Caco-2 (cell line): ENCODE data around the gene GALNT18. TPM values are rescaled to one million over a fixed set of nuclear protein-coding genes. Genes with fewer than 3 reads are reported as not detected.

Experiments used
- BruUV-seq: library from RNA; stranded (reverse); fragments of 400-500 nt; replicated peaks from 2 replicates; lab custom pipeline; 2021; lab: Mats Ljungman, UMichigan
- CTCF ChIA-PET: fragments of 300-600 bp; sonication (Branson Sonifier 250); formaldehyde crosslinking; loops from one replicate; lab custom pipeline; 2022; ENCODE audit warnings: antibody characterized with exemption; lab: Charles Lee
- POLR2A ChIA-PET: fragments of 300-600 bp; sonication (Branson Sonifier 250); formaldehyde crosslinking; loops from one replicate; lab custom pipeline; 2022; ENCODE audit warnings: antibody characterized with exemption; lab: Charles Lee
- DNase-seq, 2 experiments: peaks; one replicate each; pipeline versions ENCODE4 v3.0.0 to v3.0.0-alpha.2; 2020 to 2022
- H3K27me3 ChIP-seq: replicated peaks from 2 replicates; pipeline ENCODE4 v1.6.0; 2011; ENCODE audit warnings: low read length; ENCODE audit not compliant: control insufficient read depth, insufficient read depth
- H3K36me3 ChIP-seq: 2 replicates; pipeline ENCODE4 v1.5.1; 2011; ENCODE audit warnings: low read length; ENCODE audit not compliant: control insufficient read depth, insufficient read depth
- H3K4me1 ChIP-seq: fragments of 250-450 bp; sonication (Bioruptor Pico); 2 replicates; pipeline ENCODE4 v1.5.1; 2020; ENCODE audit warnings: mild to moderate bottlenecking
- H3K4me3 ChIP-seq: 2 replicates; pipeline ENCODE4 v1.5.1; 2011; ENCODE audit warnings: low read depth, mild to moderate bottlenecking, control low read depth, low read length
- H3K9me3 ChIP-seq: fragments of 250-450 bp; sonication (Bioruptor Pico); 2 replicates; pipeline ENCODE4 v1.5.1; 2020; ENCODE audit warnings: mild to moderate bottlenecking, moderate library complexity
- H3K27ac Mint-ChIP-seq: one replicate; pipeline ENCODE4 v1.8.0; 2022; ENCODE audit warnings: mixed read lengths; ENCODE audit not compliant: unreplicated experiment
- H3K27me3 Mint-ChIP-seq: one replicate; pipeline ENCODE4 v1.8.0; 2022; ENCODE audit warnings: mixed read lengths; ENCODE audit not compliant: insufficient read depth, unreplicated experiment
- H3K36me3 Mint-ChIP-seq: one replicate; pipeline ENCODE4 v1.8.0; 2022; ENCODE audit warnings: mild to moderate bottlenecking, mixed read lengths; ENCODE audit not compliant: insufficient read depth, unreplicated experiment
- H3K4me1 Mint-ChIP-seq: one replicate; pipeline ENCODE4 v1.8.0; 2022; ENCODE audit warnings: low read depth, mixed read lengths; ENCODE audit not compliant: unreplicated experiment
- H3K4me3 Mint-ChIP-seq: one replicate; pipeline ENCODE4 v1.8.0; 2022; ENCODE audit warnings: mild to moderate bottlenecking, moderate library complexity, mixed read lengths; ENCODE audit not compliant: unreplicated experiment
- H3K9me3 Mint-ChIP-seq: one replicate; pipeline ENCODE4 v1.8.0; 2022; ENCODE audit warnings: mixed read lengths; ENCODE audit not compliant: unreplicated experiment
- CTCF ChIP-seq, 2 experiments: fragments of 200-600 bp in 1 of 2; IDR thresholded peaks; 1 replicate in 1 of 2; 2 replicates in 1 of 2; pipeline versions ENCODE4 v1.5.1 to v1.8.0; 2011 to 2022; ENCODE audit warnings: antibody characterized with exemption in 1 of 2, control low read depth in 1 of 2, inconsistent platforms in 1 of 2, low read depth in 1 of 2, low read length in 1 of 2, mild to moderate bottlenecking in 1 of 2, moderate library complexity in 1 of 2; ENCODE audit not compliant: insufficient read depth in 1 of 2, severe bottlenecking in 1 of 2, unreplicated experiment in 1 of 2
- intact Hi-C: fragments of 100-400 bp; cut with micrococcal nuclease; formaldehyde crosslinking; loops from one replicate; pipeline ENCODE4 v1.10.0; 2022; ENCODE audit not compliant: unreplicated experiment
- total RNA-seq: library from RNA; stranded (reverse); gene quantifications from 2 replicates; pipeline ENCODE4 v1.2.3, GENCODE V29; 2022

The GALNT18 gene
- total RNA-seq, 1 experiment from 2014 or later: 0.43 TPM

- DNase-seq: no peak
- TF ChIP-seq CTCF (IDR thresholded peaks at IDR 0.05; ENCODE audit: insufficient read depth in 1 of 2, low read depth in 1 of 2, low read length in 1 of 2, severe bottlenecking in 1 of 2, unreplicated experiment in 1 of 2): no peak
- intact Hi-C loops: no loop called here
- H3K4me1 ChIP-seq: peaks cover 15% of the 10 kb centered on the region
- no peaks in the 10 kb centered on the region; the same call in 1 of the 2 replicates for H3K27me3 ChIP-seq
- H3K36me3 Mint-ChIP-seq: no peaks in the 10 kb centered on the region
- peaks cover 3% of the 10 kb centered on the region for H3K27me3 Mint-ChIP-seq
- no TSS peak for BruUV-seq
- no peak overlapping the region for H3K4me3 Mint-ChIP-seq
- no peak overlapping the region for H3K4me3 ChIP-seq
- H3K9me3 ChIP-seq: no peaks in the 10 kb centered on the region
- ChIA-PET POLR2A (no interaction called here), CTCF (no interaction called here)
- H3K4me1 Mint-ChIP-seq: peaks cover 10% of the 10 kb centered on the region
- H3K36me3 ChIP-seq: no peaks in the 10 kb centered on the region
- no peak overlapping the region for H3K27ac Mint-ChIP-seq
- no peaks in the 10 kb centered on the region for H3K9me3 Mint-ChIP-seq
Measured at GRCh38 chr11:11446564-11446963, 175.2 kb downstream of the GALNT18 start.

- no peak for DNase-seq
- H3K4me1 ChIP-seq: peaks cover 5% of the 10 kb centered on the region
- intact Hi-C loops: no loop called here
- peaks cover 6% of the 10 kb centered on the region for H3K4me1 Mint-ChIP-seq
- no peaks in the 10 kb centered on the region for H3K9me3 ChIP-seq
- H3K36me3 ChIP-seq: no peaks in the 10 kb centered on the region
- H3K4me3 ChIP-seq: no peak overlapping the region
- no TSS peak for BruUV-seq
- H3K27me3 ChIP-seq: no peaks in the 10 kb centered on the region; the same call in 1 of the 2 replicates
- CTCF ChIA-PET: no interaction called here
- H3K36me3 Mint-ChIP-seq: no peaks in the 10 kb centered on the region
- peaks cover 3% of the 10 kb centered on the region for H3K27me3 Mint-ChIP-seq
- no peak for TF ChIP-seq CTCF (IDR thresholded peaks at IDR 0.05; ENCODE audit: insufficient read depth in 1 of 2, low read depth in 1 of 2, low read length in 1 of 2, severe bottlenecking in 1 of 2, unreplicated experiment in 1 of 2)
- H3K4me3 Mint-ChIP-seq: no peak overlapping the region
- POLR2A ChIA-PET: no interaction called here
- H3K9me3 Mint-ChIP-seq: no peaks in the 10 kb centered on the region
- H3K27ac Mint-ChIP-seq: no peak overlapping the region
Measured at GRCh38 chr11:11445441-11446185, 176.2 kb downstream of the GALNT18 start.

GRCh38 chr11:11444804-11445131 lies 177.0 kb downstream of the GALNT18 start:
- DNase-seq: no peak
- Histone ChIP-seq H3K4me3 (no peak overlapping the region), H3K36me3 (no peaks in the 10 kb centered on the region), H3K9me3 (no peaks in the 10 kb centered on the region), H3K27me3 (no peaks in the 10 kb centered on the region; the same call in 1 of the 2 replicates), H3K4me1 (no peaks in the 10 kb centered on the region; the same call in 1 of the 2 replicates)
- peaks cover 3% of the 10 kb centered on the region for H3K27me3 Mint-ChIP-seq
- H3K4me3 Mint-ChIP-seq: no peak overlapping the region
- CTCF ChIA-PET: no interaction called here
- POLR2A ChIA-PET: no interaction called here
- no peaks in the 10 kb centered on the region for H3K36me3 Mint-ChIP-seq
- TF ChIP-seq CTCF (IDR thresholded peaks at IDR 0.05; ENCODE audit: insufficient read depth in 1 of 2, low read depth in 1 of 2, low read length in 1 of 2, severe bottlenecking in 1 of 2, unreplicated experiment in 1 of 2): no peak
- no peaks in the 10 kb centered on the region for H3K4me1 Mint-ChIP-seq
- BruUV-seq: no TSS peak
- H3K27ac Mint-ChIP-seq: no peak overlapping the region
- no peaks in the 10 kb centered on the region for H3K9me3 Mint-ChIP-seq
- intact Hi-C loops: no loop called here
